PC-3 (cell line): ENCODE results near the gene PSPN.

ENCODE experiments used
- CTCF ChIP-seq: fragments of 300-600 bp; sonication (generic); conservative IDR thresholded peaks from 2 replicates; pipeline ENCODE4 v1.5.1; 2017; ENCODE audit warnings: antibody characterized with exemption, low read depth, mild to moderate bottlenecking, low read length
- EZH2 ChIP-seq: fragments of 300-600 bp; sonication (generic); IDR thresholded peaks from one replicate; pipeline ENCODE4 v1.6.1; 2017; ENCODE audit warnings: antibody characterized with exemption, mild to moderate bottlenecking, low read length; ENCODE audit not compliant: unreplicated experiment
- EZH2phosphoT487 ChIP-seq: fragments of 300-600 bp; sonication (generic); IDR thresholded peaks from 2 replicates; pipeline ENCODE4 v1.6.1; 2018; ENCODE audit warnings: mild to moderate bottlenecking, antibody characterized with exemption, low read length, borderline replicate concordance

GRCh38 chr19:6374161-6374709 is 1.5 kb downstream of the PSPN start:
- no peak for TF ChIP-seq CTCF
- TF ChIP-seq EZH2phosphoT487, result no peak
- no peak for TF ChIP-seq EZH2
